Neural cell (in vitro differentiated cells): Measurements from ENCODE around the gene GALT.

Experiments used
- EZH2 ChIP-seq: fragments of 200-600, 300-800 bp; shearing (Covaris generic), sonication (generic); IDR thresholded peaks from 2 replicates; pipeline ENCODE4 v1.6.1; 2014; ENCODE audit warnings: antibody characterized with exemption, low read length, borderline replicate concordance, mild to moderate bottlenecking; ENCODE audit not compliant: insufficient read depth, poor library complexity, severe bottlenecking
- MXI1 ChIP-seq: fragments of 450-650 bp; conservative IDR thresholded peaks from 2 replicates; pipeline ENCODE4 v1.6.1; 2014; ENCODE audit warnings: antibody characterized with exemption, mild to moderate bottlenecking; ENCODE audit not compliant: poor library complexity, severe bottlenecking
- TAF1 ChIP-seq: IDR thresholded peaks from 2 replicates; pipeline ENCODE4 v1.6.1; 2012; ENCODE audit warnings: low read depth
- TF ChIP-seq, protein P1 (sequence below): fragments of 450-650 bp; IDR thresholded peaks from 2 replicates; pipeline ENCODE4 v1.5.1; 2014; ENCODE audit warnings: antibody characterized with exemption, mild to moderate bottlenecking, moderate library complexity; ENCODE audit not compliant: poor library complexity, severe bottlenecking

DNA sequence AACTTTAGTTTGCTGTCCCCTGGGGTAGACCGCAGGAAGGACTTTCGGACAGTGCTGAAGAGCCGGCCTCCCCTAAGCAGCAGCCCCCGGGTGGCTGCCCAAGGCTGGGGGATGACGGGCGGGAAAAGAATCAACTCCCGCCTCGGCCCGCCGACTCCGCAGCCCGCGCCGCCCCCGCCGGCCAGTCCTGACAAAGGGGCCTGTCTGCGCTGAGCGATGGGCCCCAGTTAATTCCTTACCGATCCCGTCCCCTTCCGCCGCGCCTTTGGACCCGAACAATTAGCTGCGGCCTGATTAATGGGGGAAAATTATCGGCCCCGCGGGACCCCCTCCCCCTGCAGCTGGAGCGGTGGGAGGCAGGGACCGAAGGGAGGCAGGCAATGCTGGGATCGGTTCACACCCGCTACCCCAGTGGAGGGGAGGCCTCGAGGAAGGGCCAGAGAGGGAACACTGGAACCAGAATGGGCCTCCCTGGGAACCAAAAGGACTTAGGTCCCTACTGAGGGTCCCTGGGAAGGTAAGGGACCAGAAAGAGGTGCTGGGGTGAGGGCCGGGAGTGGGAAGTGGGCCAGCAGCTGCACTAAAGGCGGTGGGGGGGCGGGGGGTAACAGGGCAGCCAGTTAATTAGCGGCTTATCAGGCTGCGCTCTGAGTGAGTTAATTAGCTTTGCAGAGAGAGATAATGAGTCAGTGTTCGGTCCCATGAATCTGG, 21.8 kb upstream of the GALT start:
- TF ChIP-seq EZH2 = no peak
- TF ChIP-seq, protein P1, sequence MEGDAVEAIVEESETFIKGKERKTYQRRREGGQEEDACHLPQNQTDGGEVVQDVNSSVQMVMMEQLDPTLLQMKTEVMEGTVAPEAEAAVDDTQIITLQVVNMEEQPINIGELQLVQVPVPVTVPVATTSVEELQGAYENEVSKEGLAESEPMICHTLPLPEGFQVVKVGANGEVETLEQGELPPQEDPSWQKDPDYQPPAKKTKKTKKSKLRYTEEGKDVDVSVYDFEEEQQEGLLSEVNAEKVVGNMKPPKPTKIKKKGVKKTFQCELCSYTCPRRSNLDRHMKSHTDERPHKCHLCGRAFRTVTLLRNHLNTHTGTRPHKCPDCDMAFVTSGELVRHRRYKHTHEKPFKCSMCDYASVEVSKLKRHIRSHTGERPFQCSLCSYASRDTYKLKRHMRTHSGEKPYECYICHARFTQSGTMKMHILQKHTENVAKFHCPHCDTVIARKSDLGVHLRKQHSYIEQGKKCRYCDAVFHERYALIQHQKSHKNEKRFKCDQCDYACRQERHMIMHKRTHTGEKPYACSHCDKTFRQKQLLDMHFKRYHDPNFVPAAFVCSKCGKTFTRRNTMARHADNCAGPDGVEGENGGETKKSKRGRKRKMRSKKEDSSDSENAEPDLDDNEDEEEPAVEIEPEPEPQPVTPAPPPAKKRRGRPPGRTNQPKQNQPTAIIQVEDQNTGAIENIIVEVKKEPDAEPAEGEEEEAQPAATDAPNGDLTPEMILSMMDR = no peak
- TF ChIP-seq TAF1 = no peak
- no peak for TF ChIP-seq MXI1
